Measurements from ENCODE around the gene RPL38.

The RPL38 gene

DNA sequence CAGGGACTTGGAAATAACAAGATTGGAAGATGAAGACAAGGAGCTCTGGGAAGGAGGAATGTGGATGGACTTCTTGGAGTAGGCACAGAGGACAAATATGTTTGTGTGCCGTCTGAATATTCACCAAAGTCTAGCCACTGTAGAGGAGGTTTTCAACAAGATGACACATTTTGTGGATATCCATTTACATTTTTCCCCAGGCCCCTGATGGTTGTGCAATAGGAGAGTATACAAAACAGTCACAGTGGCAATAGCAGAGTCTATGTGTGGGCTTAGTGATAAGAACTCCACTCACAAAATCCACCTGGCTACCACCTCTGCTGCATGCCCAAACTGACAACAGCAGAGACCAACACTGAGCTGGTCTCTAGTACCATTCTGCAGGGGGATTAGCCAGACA, 32.6 kb upstream of the RPL38 start:
- TF ChIP-seq, protein P1, sequence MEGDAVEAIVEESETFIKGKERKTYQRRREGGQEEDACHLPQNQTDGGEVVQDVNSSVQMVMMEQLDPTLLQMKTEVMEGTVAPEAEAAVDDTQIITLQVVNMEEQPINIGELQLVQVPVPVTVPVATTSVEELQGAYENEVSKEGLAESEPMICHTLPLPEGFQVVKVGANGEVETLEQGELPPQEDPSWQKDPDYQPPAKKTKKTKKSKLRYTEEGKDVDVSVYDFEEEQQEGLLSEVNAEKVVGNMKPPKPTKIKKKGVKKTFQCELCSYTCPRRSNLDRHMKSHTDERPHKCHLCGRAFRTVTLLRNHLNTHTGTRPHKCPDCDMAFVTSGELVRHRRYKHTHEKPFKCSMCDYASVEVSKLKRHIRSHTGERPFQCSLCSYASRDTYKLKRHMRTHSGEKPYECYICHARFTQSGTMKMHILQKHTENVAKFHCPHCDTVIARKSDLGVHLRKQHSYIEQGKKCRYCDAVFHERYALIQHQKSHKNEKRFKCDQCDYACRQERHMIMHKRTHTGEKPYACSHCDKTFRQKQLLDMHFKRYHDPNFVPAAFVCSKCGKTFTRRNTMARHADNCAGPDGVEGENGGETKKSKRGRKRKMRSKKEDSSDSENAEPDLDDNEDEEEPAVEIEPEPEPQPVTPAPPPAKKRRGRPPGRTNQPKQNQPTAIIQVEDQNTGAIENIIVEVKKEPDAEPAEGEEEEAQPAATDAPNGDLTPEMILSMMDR (conservative IDR thresholded peaks at IDR 0.05; ENCODE audit: low read depth, low read length), result no peak
- DNase-seq (ENCODE audit: low read depth), result no peak
- H3K4me3 ChIP-seq (ENCODE audit: low read length), result no peak overlapping the region

GRCh38 chr17:74172700-74173099, 30.8 kb upstream of the RPL38 start:
- H3K4me3 ChIP-seq (ENCODE audit: low read length), result no peak overlapping the region
- DNase-seq (ENCODE audit: low read depth), result no peak
- TF ChIP-seq, protein P1 (conservative IDR thresholded peaks at IDR 0.05; ENCODE audit: low read depth, low read length), result no peak

GRCh38 chr17:74176546-74177001, 26.9 kb upstream of the RPL38 start:
- no peak overlapping the region for H3K4me3 ChIP-seq (ENCODE audit: low read length)
- TF ChIP-seq, protein P1 (conservative IDR thresholded peaks at IDR 0.05; ENCODE audit: low read depth, low read length), result peak; percentile 92
- DNase-seq (ENCODE audit: low read depth), result no peak

DNA sequence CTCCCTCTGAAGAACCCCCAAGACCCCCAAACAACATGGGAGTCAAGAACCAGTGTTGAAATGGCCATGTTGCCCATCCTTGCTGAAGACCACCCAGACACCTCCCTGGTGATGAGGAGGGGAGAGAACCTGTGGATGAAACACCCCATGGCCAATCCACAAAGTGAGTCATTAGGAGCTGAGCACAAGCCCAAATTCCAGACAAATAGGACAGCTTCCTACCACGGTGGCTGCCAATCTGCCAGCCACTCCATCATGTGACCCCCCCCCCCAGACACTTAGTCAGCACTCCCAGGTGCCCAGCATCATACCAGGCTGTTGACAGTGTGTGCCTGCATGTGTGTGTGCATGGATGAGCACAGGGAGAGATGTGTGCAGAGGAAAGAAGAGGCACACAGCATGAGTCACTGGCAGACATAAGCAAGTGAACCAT, 26.4 kb upstream of the RPL38 start:
- H3K4me3 ChIP-seq (ENCODE audit: low read length), result no peak overlapping the region
- no peak for DNase-seq (ENCODE audit: low read depth)
- TF ChIP-seq, protein P1 (conservative IDR thresholded peaks at IDR 0.05; ENCODE audit: low read depth, low read length), result no peak

- TF ChIP-seq, protein P1 (conservative IDR thresholded peaks at IDR 0.05; ENCODE audit: low read depth, low read length), result no peak
- DNase-seq (ENCODE audit: low read depth), result no peak
- H3K4me3 ChIP-seq (ENCODE audit: low read length), result no peak overlapping the region
Observed at GRCh38 chr17:74179576-74179975, 23.9 kb upstream of the RPL38 start.

DNA sequence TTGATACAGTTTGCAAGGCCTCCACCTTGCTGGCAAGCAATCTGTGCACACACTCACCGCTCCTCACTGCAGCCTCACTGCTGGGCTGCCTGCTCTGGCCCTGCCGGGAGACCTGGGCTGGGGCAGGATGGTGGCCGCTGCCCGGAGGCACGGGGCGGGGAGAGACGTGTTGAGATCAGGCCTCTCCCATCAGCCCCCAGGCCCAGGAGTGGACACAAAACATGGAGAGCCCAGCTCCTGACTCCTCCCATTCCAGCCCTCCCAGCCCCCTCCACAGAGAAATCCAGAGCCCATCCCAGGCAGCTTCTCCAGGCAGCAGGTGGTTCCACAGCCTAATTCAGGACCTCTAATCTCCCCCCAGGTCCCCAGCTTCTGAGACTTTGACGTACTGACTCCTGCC, 23.1 kb upstream of the RPL38 start:
- DNase-seq (ENCODE audit: low read depth), result no peak
- H3K4me3 ChIP-seq (ENCODE audit: low read length), result no peak overlapping the region
- TF ChIP-seq, protein P1 (conservative IDR thresholded peaks at IDR 0.05; ENCODE audit: low read depth, low read length), result no peak

- TF ChIP-seq, protein P1 (conservative IDR thresholded peaks at IDR 0.05; ENCODE audit: low read depth, low read length), result no peak
- H3K4me3 ChIP-seq (ENCODE audit: low read length), result no peak overlapping the region
- DNase-seq (ENCODE audit: low read depth), result no peak
Observed at GRCh38 chr17:74181341-74181740, 22.1 kb upstream of the RPL38 start.
